Activated CD4-positive, CD25-positive, alpha-beta regulatory T cell (primary cell): ENCODE measurements around the gene ELOVL6.

Experiments
- DNase-seq, 4 experiments: peaks; one replicate each; lab custom pipeline; 2025; lab: John Stamatoyannopoulos, UW

Gene ELOVL6

GRCh38 chr4:110025056-110025455 lies 173.4 kb downstream of the ELOVL6 start:
- no peak for DNase-seq

- no peak for DNase-seq
Observed at GRCh38 chr4:110022457-110022856, 176.0 kb downstream of the ELOVL6 start.

- DNase-seq, result no peak
Observed at GRCh38 chr4:110020646-110021443, 177.6 kb downstream of the ELOVL6 start.

GRCh38 chr4:110020139-110020538 lies 178.3 kb downstream of the ELOVL6 start:
- DNase-seq, result no peak

- DNase-seq, result no peak
Observed at GRCh38 chr4:110019153-110019552, 179.3 kb downstream of the ELOVL6 start.

- DNase-seq, result no peak
Observed at GRCh38 chr4:110014233-110014632, 184.2 kb downstream of the ELOVL6 start.

GRCh38 chr4:110012917-110013316 lies 185.5 kb downstream of the ELOVL6 start:
- no peak for DNase-seq

- DNase-seq, result no peak
Observed at GRCh38 chr4:110010797-110011196, 187.6 kb downstream of the ELOVL6 start.

- no peak for DNase-seq
Observed at GRCh38 chr4:110009550-110009949, 188.9 kb downstream of the ELOVL6 start.

GRCh38 chr4:110008540-110008939 lies 189.9 kb downstream of the ELOVL6 start:
- no peak for DNase-seq

GRCh38 chr4:110007217-110007616 lies 191.2 kb downstream of the ELOVL6 start:
- DNase-seq, result no peak

- DNase-seq, result no peak
Observed at GRCh38 chr4:110005461-110006056, 192.9 kb downstream of the ELOVL6 start.

- DNase-seq, result no peak
Observed at GRCh38 chr4:110004556-110004955, 193.9 kb downstream of the ELOVL6 start.

- DNase-seq, result no peak
Observed at GRCh38 chr4:110003401-110004187, 194.8 kb downstream of the ELOVL6 start.

- no peak for DNase-seq
Observed at GRCh38 chr4:110002326-110002725, 196.1 kb downstream of the ELOVL6 start.

- DNase-seq, result no peak
Observed at GRCh38 chr4:109999585-109999912, 198.9 kb downstream of the ELOVL6 start.

GRCh38 chr4:109998867-109999584 lies 199.4 kb downstream of the ELOVL6 start:
- DNase-seq, result peak in 2 of 4 experiments; percentile 0 to 1

- DNase-seq, result no peak
Observed at GRCh38 chr4:109996526-109996925, 201.9 kb downstream of the ELOVL6 start.
